Fibroblast of lung (primary cell): ENCODE data around the gene CDKAL1. TPM values are rescaled to one million over a fixed set of nuclear protein-coding genes. Genes with fewer than 3 reads are reported as not detected.

ENCODE experiments used
- DNase-seq, 2 donors: peaks; one replicate each; pipeline versions ENCODE4 v3.0.0 to v3.0.0-alpha.2; 2010; ENCODE audit warnings: low read depth in 2 of 2
- H2AFZ ChIP-seq: 2 replicates; pipeline ENCODE4 v1.5.1; 2012; ENCODE audit warnings: low read length, control low read depth, inconsistent platforms
- H3K27ac ChIP-seq: 2 replicates; pipeline ENCODE4 v1.5.1; 2011; ENCODE audit warnings: low read length, control low read depth; ENCODE audit not compliant: insufficient read depth
- H3K27me3 ChIP-seq: 2 replicates; pipeline ENCODE4 v1.5.1; 2011; ENCODE audit warnings: mild to moderate bottlenecking, low read length; ENCODE audit not compliant: control insufficient read depth, insufficient read depth
- H3K36me3 ChIP-seq: 2 replicates; pipeline ENCODE4 v1.5.1; 2011; ENCODE audit warnings: low read length; ENCODE audit not compliant: control insufficient read depth, insufficient read depth
- H3K4me1 ChIP-seq: 2 replicates; pipeline ENCODE4 v1.5.1; 2011; ENCODE audit warnings: low read length; ENCODE audit not compliant: control insufficient read depth, insufficient read depth; ENCODE audit errors: extremely low read depth
- H3K4me2 ChIP-seq: 2 replicates; pipeline ENCODE4 v1.5.1; 2011; ENCODE audit warnings: low read length, control low read depth; ENCODE audit not compliant: insufficient read depth; ENCODE audit errors: extremely low read depth
- H3K4me3 ChIP-seq, 4 experiments: fragments of 200-600 bp in 1 of 4; sonication (generic) in 1 of 4; replicated peaks in 1 of 4; 2 replicates each; pipeline ENCODE4 v1.5.1; 2011 to 2016; ENCODE audit warnings: low read length in 4 of 4, low read depth in 3 of 4, mild to moderate bottlenecking in 3 of 4, control low read depth in 2 of 4, inconsistent platforms in 1 of 4, mixed read lengths in 1 of 4; ENCODE audit not compliant: insufficient read depth in 1 of 4; ENCODE audit errors: control extremely low read depth in 1 of 4
- H3K79me2 ChIP-seq: 2 replicates; pipeline ENCODE4 v1.5.1; 2012; ENCODE audit warnings: mild to moderate bottlenecking, low read length, inconsistent platforms; ENCODE audit not compliant: control insufficient read depth, insufficient read depth
- H3K9ac ChIP-seq: 2 replicates; pipeline ENCODE4 v1.5.1; 2011; ENCODE audit warnings: mild to moderate bottlenecking, low read length, control low read depth; ENCODE audit not compliant: insufficient read depth
- H3K9me3 ChIP-seq: 2 replicates; pipeline ENCODE4 v1.5.1; 2012; ENCODE audit warnings: low read depth, low read length; ENCODE audit not compliant: control insufficient read depth, insufficient read depth
- H4K20me1 ChIP-seq: 2 replicates; pipeline ENCODE4 v1.5.1; 2011; ENCODE audit warnings: low read length; ENCODE audit not compliant: control insufficient read depth, insufficient read depth; ENCODE audit errors: extremely low read depth
- CTCF ChIP-seq, 2 donors: IDR thresholded peaks in 1 of 2; conservative IDR thresholded peaks in 1 of 2; 1 replicate in 1 of 2; 2 replicates in 1 of 2; pipeline ENCODE4 v1.5.1; 2011 to 2012; ENCODE audit warnings: low read length in 2 of 2, control low read depth in 1 of 2, inconsistent platforms in 1 of 2, low read depth in 1 of 2, mild to moderate bottlenecking in 1 of 2
- EZH2 ChIP-seq: IDR thresholded peaks from 2 replicates; pipeline ENCODE4 v1.5.1; 2012; ENCODE audit warnings: low read length, control low read depth, mild to moderate bottlenecking; ENCODE audit errors: missing control alignments
- polyA plus RNA-seq, 2 donors: library from polyadenylated mRNA; depleted of rRNA in 1 of 2; stranded (reverse) in 1 of 2; unstranded in 1 of 2; fragments of >200 nt; gene quantifications; 2 replicates each; pipeline ENCODE4 v1.2.1, GENCODE V29; 2011 to 2012; ENCODE audit warnings: missing spikeins in 1 of 2
- total RNA-seq: library from RNA; depleted of rRNA; stranded (reverse); fragments of >200 nt; gene quantifications from 2 replicates; pipeline ENCODE4 v1.2.1, GENCODE V29; 2014

Gene CDKAL1
- total and polyA plus RNA-seq, 2 donors (not counting 1 experiment from before 2014, with no cell fraction given) = 7.4 to 15.0 TPM

- H3K4me1 ChIP-seq = no peaks in the 10 kb centered on the region
- H3K9ac ChIP-seq = no peak overlapping the region
- no peaks in the 10 kb centered on the region for H4K20me1 ChIP-seq
- no peaks in the 10 kb centered on the region for H3K79me2 ChIP-seq
- no peak overlapping the region for H3K4me2 ChIP-seq
- no peak for TF ChIP-seq EZH2
- TF ChIP-seq CTCF (conservative IDR thresholded peaks at IDR 0.05 in 1 of 2, IDR thresholded peaks at IDR 0.05 in 1 of 2; ENCODE audit: low read depth in 1 of 2, low read length in 2 of 2) = no peak
- H3K27me3 ChIP-seq = no peaks in the 10 kb centered on the region
- H3K9me3 ChIP-seq = no peaks in the 10 kb centered on the region
- no peak overlapping the region for H3K4me3 ChIP-seq
- no peak for DNase-seq
- H2AFZ ChIP-seq = no peak overlapping the region
- H3K36me3 ChIP-seq = no peaks in the 10 kb centered on the region
- H3K27ac ChIP-seq = no peak overlapping the region
Measured at GRCh38 chr6:21143645-21144044, 609.4 kb downstream of the CDKAL1 start.

- Histone ChIP-seq H3K9me3 (no peaks in the 10 kb centered on the region), H3K36me3 (no peaks in the 10 kb centered on the region), H3K4me3 (no peak overlapping the region), H3K27me3 (no peaks in the 10 kb centered on the region), H3K4me1 (no peaks in the 10 kb centered on the region), H3K79me2 (no peaks in the 10 kb centered on the region), H4K20me1 (no peaks in the 10 kb centered on the region), H3K9ac (no peak overlapping the region), H3K4me2 (no peak overlapping the region), H3K27ac (no peak overlapping the region), H2AFZ (no peak overlapping the region)
- no peak for TF ChIP-seq EZH2
- TF ChIP-seq CTCF (conservative IDR thresholded peaks at IDR 0.05 in 1 of 2, IDR thresholded peaks at IDR 0.05 in 1 of 2; ENCODE audit: low read depth in 1 of 2, low read length in 2 of 2) = no peak
- no peak for DNase-seq
Measured at GRCh38 chr6:21144928-21145327, 610.7 kb downstream of the CDKAL1 start.

GRCh38 chr6:21147995-21148394, 613.7 kb downstream of the CDKAL1 start:
- DNase-seq = no peak
- Histone ChIP-seq H3K27me3 (no peaks in the 10 kb centered on the region), H3K9ac (no peak overlapping the region), H4K20me1 (no peaks in the 10 kb centered on the region), H3K4me2 (no peak overlapping the region), H2AFZ (no peak overlapping the region), H3K79me2 (no peaks in the 10 kb centered on the region), H3K4me1 (no peaks in the 10 kb centered on the region), H3K9me3 (no peaks in the 10 kb centered on the region), H3K4me3 (no peak overlapping the region), H3K27ac (no peak overlapping the region), H3K36me3 (no peaks in the 10 kb centered on the region)
- TF ChIP-seq CTCF (conservative IDR thresholded peaks at IDR 0.05 in 1 of 2, IDR thresholded peaks at IDR 0.05 in 1 of 2; ENCODE audit: low read depth in 1 of 2, low read length in 2 of 2) (no peak), EZH2 (no peak)
